Measurements from ENCODE around the gene TMEM263. TPM values are rescaled to one million over a fixed set of nuclear protein-coding genes. Genes with fewer than 3 reads are reported as not detected.
A peak's percentile ranks its signal among the peaks of the same experiment; 100 is the strongest.
"Not testable (repeated sequence)": the region's sequence is repeated elsewhere in the genome, so short reads cannot be mapped to it uniquely, and the experiment has no call there.

TMEM263 gene
- total and polyA plus RNA-seq, 2 experiments from 2014 or later = 70.0 to 132 TPM

GRCh38 chr12:106917503-106917902 is 38.2 kb upstream of the TMEM263 start:
- Histone ChIP-seq H3K4me3 (no peak overlapping the region), H2AFZ (no peak overlapping the region), H3K9me3 (ENCODE audit: low read depth) (no peaks in the 10 kb centered on the region), H3K27me3 (no peaks in the 10 kb centered on the region), H3K27ac (no peak overlapping the region), H4K20me1 (ENCODE audit: insufficient read depth, poor library complexity, severe bottlenecking) (no peaks in the 10 kb centered on the region), H3K4me2 (no peak overlapping the region), H3K36me3 (replicated peaks; ENCODE audit: insufficient read depth, low read depth) (no peaks in the 10 kb centered on the region), H3K79me2 (no peaks in the 10 kb centered on the region), H3K4me1 (ENCODE audit: insufficient read depth) (no peaks in the 10 kb centered on the region), H3K9me2 (replicated peaks; ENCODE audit: insufficient read depth) (no peaks in the 10 kb centered on the region)
- no peak for TF ChIP-seq EZH2phosphoT487 (IDR thresholded peaks at IDR 0.05; ENCODE audit: low read depth, severe bottlenecking, unreplicated experiment)
- TF ChIP-seq EZH2 (IDR thresholded peaks at IDR 0.05; ENCODE audit: borderline replicate concordance) = no peak
- TF ChIP-seq CTCF (IDR thresholded peaks at IDR 0.05; ENCODE audit: poor library complexity) = no peak
- no peak for DNase-seq (ENCODE audit: low spot score)
- 73% methylated on average over 7 of the region's 7 CpGs for WGBS (ENCODE audit: low lambda C conversion rate, missing lambda C conversion rate)

- H3K27ac ChIP-seq = no peak overlapping the region
Measured at GRCh38 chr12:106918746-106919145, 37.0 kb upstream of the TMEM263 start.

GRCh38 chr12:106919910-106920544 is 35.7 kb upstream of the TMEM263 start:
- H3K27ac ChIP-seq = no peak overlapping the region
- no peaks in the 10 kb centered on the region for H3K36me3 ChIP-seq (replicated peaks; ENCODE audit: insufficient read depth, low read depth)
- no peaks in the 10 kb centered on the region for H3K9me2 ChIP-seq (replicated peaks; ENCODE audit: insufficient read depth)
- H2AFZ ChIP-seq = no peak overlapping the region
- H3K4me2 ChIP-seq = no peak overlapping the region
- no peaks in the 10 kb centered on the region for H3K79me2 ChIP-seq
- H3K9me3 ChIP-seq (ENCODE audit: low read depth) = no peaks in the 10 kb centered on the region
- TF ChIP-seq EZH2phosphoT487 (IDR thresholded peaks at IDR 0.05; ENCODE audit: low read depth, severe bottlenecking, unreplicated experiment) = no peak
- TF ChIP-seq EZH2 (IDR thresholded peaks at IDR 0.05; ENCODE audit: borderline replicate concordance) = no peak
- peak; percentile 78 for TF ChIP-seq CTCF (IDR thresholded peaks at IDR 0.05; ENCODE audit: poor library complexity)
- no peaks in the 10 kb centered on the region for H4K20me1 ChIP-seq (ENCODE audit: insufficient read depth, poor library complexity, severe bottlenecking)
- H3K4me1 ChIP-seq (ENCODE audit: insufficient read depth) = no peaks in the 10 kb centered on the region
- WGBS (ENCODE audit: low lambda C conversion rate, missing lambda C conversion rate) = 42% methylated on average over 4 of the region's 4 CpGs
- DNase-seq (ENCODE audit: low spot score) = peak; percentile 73
- H3K4me3 ChIP-seq = no peak overlapping the region
- H3K27me3 ChIP-seq = no peaks in the 10 kb centered on the region

More at GRCh38 chr12:106918746-106919145, 37.0 kb upstream of the TMEM263 start:
- TF ChIP-seq EZH2 (IDR thresholded peaks at IDR 0.05; ENCODE audit: borderline replicate concordance) = no peak
- peak; percentile 68 for TF ChIP-seq CTCF (IDR thresholded peaks at IDR 0.05; ENCODE audit: poor library complexity)
- peak; percentile 54 for DNase-seq (ENCODE audit: low spot score)
- no peaks in the 10 kb centered on the region for H3K9me3 ChIP-seq (ENCODE audit: low read depth)
- no peak overlapping the region for H2AFZ ChIP-seq
- H3K4me2 ChIP-seq = no peak overlapping the region
- H4K20me1 ChIP-seq (ENCODE audit: insufficient read depth, poor library complexity, severe bottlenecking) = no peaks in the 10 kb centered on the region
- no peak overlapping the region for H3K4me3 ChIP-seq
- H3K36me3 ChIP-seq (replicated peaks; ENCODE audit: insufficient read depth, low read depth) = no peaks in the 10 kb centered on the region
- H3K79me2 ChIP-seq = no peaks in the 10 kb centered on the region
- no peaks in the 10 kb centered on the region for H3K27me3 ChIP-seq
- no peaks in the 10 kb centered on the region for H3K9me2 ChIP-seq (replicated peaks; ENCODE audit: insufficient read depth)
- no peaks in the 10 kb centered on the region for H3K4me1 ChIP-seq (ENCODE audit: insufficient read depth)
- WGBS (ENCODE audit: low lambda C conversion rate, missing lambda C conversion rate) = 14% methylated on average over 3 of the region's 3 CpGs

- H3K4me1 ChIP-seq (ENCODE audit: insufficient read depth); DNase-seq (ENCODE audit: low spot score); H3K4me2 ChIP-seq; H4K20me1 ChIP-seq (ENCODE audit: insufficient read depth, poor library complexity, severe bottlenecking); H3K27me3 ChIP-seq; H3K9me3 ChIP-seq (ENCODE audit: low read depth); H3K9me2 ChIP-seq (replicated peaks; ENCODE audit: insufficient read depth); H2AFZ ChIP-seq; H3K4me3 ChIP-seq; H3K36me3 ChIP-seq (replicated peaks; ENCODE audit: insufficient read depth, low read depth); H3K27ac ChIP-seq; H3K79me2 ChIP-seq: not testable (repeated sequence)
- WGBS (ENCODE audit: low lambda C conversion rate, missing lambda C conversion rate) = 90% methylated on average over 2 of the region's 2 CpGs
Measured at GRCh38 chr12:106921976-106922375, 33.7 kb upstream of the TMEM263 start.

- not testable (repeated sequence) for H3K36me3 ChIP-seq (replicated peaks; ENCODE audit: insufficient read depth, low read depth); H3K4me2 ChIP-seq; H3K9me3 ChIP-seq (ENCODE audit: low read depth); DNase-seq (ENCODE audit: low spot score); H4K20me1 ChIP-seq (ENCODE audit: insufficient read depth, poor library complexity, severe bottlenecking); H3K27me3 ChIP-seq; H3K27ac ChIP-seq; H3K4me3 ChIP-seq; H3K79me2 ChIP-seq; H3K4me1 ChIP-seq (ENCODE audit: insufficient read depth); H3K9me2 ChIP-seq (replicated peaks; ENCODE audit: insufficient read depth); H2AFZ ChIP-seq
- WGBS (ENCODE audit: low lambda C conversion rate, missing lambda C conversion rate) = 92% methylated on average over 2 of the region's 2 CpGs
Measured at GRCh38 chr12:106923594-106923993, 32.1 kb upstream of the TMEM263 start.
